Fibroblast of villous mesenchyme (primary cell): ENCODE results near the gene COPS3. TPM values are rescaled to one million over a fixed set of nuclear protein-coding genes. Genes with fewer than 3 reads are reported as not detected.

Source experiments
- DNase-seq: peaks from one replicate; pipeline ENCODE4 v3.0.0-alpha.2; 2010; ENCODE audit warnings: low read depth
- H3K4me3 ChIP-seq: 2 replicates; pipeline ENCODE4 v1.5.1; 2011; ENCODE audit warnings: low read depth, mild to moderate bottlenecking, low read length
- total RNA-seq: library from RNA; depleted of rRNA; stranded (reverse); fragments of >200 nt; gene quantifications from 2 replicates; pipeline ENCODE4 v1.2.3, GENCODE V29; 2012
- TF ChIP-seq, protein P1 (sequence below): IDR thresholded peaks from 2 replicates; pipeline ENCODE4 v1.5.1; 2012; ENCODE audit warnings: low read depth, mild to moderate bottlenecking, low read length; ENCODE audit not compliant: insufficient read depth

The COPS3 gene
- total RNA-seq, 1 donor: 93.7 TPM

DNA sequence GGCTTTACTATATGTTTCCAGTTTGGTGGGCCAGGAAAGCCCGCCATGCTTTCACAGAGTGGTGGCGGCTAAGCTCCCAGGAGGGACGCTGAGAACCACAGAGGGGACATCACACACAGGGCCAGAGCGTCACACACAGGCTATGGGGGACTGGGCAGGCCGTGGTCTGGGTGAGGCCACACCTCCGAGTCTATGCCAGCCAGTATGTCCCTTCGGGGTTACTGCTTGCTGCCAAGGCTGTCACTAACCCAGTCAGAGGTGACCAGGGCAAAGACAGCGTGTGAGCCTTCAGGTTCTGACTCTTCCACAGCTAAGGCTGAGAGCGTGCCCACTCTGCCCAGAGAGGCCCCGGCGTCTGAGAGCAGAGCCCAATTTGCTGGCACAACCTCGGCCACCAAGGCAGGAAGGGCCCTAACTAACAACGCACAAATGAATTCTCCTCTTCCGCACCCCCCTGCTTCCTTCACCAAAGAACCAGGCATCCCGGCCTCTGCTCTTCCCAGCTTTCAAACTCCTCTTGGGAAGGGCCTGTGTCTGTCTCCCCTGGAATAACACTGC lies 77.8 kb downstream of the COPS3 start:
- no peak overlapping the region for H3K4me3 ChIP-seq
- DNase-seq: no peak
- TF ChIP-seq, protein P1, sequence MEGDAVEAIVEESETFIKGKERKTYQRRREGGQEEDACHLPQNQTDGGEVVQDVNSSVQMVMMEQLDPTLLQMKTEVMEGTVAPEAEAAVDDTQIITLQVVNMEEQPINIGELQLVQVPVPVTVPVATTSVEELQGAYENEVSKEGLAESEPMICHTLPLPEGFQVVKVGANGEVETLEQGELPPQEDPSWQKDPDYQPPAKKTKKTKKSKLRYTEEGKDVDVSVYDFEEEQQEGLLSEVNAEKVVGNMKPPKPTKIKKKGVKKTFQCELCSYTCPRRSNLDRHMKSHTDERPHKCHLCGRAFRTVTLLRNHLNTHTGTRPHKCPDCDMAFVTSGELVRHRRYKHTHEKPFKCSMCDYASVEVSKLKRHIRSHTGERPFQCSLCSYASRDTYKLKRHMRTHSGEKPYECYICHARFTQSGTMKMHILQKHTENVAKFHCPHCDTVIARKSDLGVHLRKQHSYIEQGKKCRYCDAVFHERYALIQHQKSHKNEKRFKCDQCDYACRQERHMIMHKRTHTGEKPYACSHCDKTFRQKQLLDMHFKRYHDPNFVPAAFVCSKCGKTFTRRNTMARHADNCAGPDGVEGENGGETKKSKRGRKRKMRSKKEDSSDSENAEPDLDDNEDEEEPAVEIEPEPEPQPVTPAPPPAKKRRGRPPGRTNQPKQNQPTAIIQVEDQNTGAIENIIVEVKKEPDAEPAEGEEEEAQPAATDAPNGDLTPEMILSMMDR: no peak

DNA sequence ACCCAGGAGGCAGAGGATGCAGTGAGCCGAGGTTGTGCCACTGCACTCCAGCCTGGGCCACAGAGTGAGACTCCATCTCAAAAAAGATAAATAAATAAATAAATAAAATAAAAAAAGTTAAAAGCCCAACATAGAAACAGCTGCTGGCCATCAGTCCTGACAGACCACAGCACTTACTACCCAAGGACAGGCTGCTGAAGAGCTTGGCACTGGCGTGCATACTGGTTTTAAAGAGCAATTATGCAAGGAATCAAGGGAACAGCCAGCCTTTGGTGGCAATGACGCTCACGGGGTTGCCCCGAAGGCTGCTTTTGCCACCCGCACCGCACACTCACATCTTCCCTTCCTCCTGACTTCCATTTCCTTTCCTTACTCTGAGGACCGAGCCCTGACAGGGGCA lies 79.1 kb downstream of the COPS3 start:
- DNase-seq: no peak

GRCh38 chr17:17201271-17201670 lies 79.8 kb downstream of the COPS3 start:
- no peak for DNase-seq
- no peak overlapping the region for H3K4me3 ChIP-seq
- TF ChIP-seq, protein P1: no peak

More for the DNA sequence above, 79.1 kb downstream of the COPS3 start:
- TF ChIP-seq, protein P1: no peak
- no peak overlapping the region for H3K4me3 ChIP-seq

DNA sequence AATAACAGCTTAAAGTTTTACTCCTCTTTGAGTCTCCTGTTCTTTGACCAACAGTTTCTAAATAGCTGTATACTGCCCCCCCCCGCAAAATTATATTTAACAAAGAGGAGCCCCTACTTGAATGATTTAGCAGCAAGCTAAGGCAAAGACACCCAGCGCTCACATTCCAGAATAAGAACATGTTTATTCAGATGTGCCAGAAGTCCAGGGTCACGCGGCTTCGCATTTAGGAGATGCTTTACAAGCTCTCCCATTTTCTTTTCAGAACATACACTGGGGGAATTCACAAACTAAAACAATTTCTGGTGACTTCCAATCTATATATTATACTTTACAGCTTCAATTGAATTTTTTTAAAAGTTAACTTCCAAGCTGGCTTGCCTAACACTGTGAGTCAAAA lies 80.2 kb downstream of the COPS3 start:
- H3K4me3 ChIP-seq: no peak overlapping the region
- peak; percentile 74 for DNase-seq
- TF ChIP-seq, protein P1: no peak

DNA sequence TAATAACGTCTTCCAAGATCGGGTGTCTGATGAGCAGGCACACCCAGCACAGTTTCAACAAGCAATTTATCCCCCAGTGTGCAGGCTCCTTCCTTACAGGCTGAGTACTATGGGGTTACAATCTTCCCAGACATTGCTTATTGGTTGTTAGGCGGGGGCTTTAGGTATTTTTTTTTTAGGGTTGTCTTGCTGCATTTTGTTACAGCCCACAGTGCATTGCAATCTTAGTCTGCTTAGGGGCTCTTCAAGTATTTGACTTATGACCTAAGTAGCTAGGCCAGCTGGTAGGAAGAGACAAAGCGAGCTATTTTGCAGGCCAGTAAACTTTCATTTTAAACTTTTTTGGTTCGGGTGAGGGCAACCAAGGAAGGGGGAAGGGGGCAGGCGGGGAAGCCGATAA lies 80.7 kb downstream of the COPS3 start:
- H3K4me3 ChIP-seq: no peak overlapping the region
- peak; percentile 61 for DNase-seq
- TF ChIP-seq, protein P1: no peak

DNA sequence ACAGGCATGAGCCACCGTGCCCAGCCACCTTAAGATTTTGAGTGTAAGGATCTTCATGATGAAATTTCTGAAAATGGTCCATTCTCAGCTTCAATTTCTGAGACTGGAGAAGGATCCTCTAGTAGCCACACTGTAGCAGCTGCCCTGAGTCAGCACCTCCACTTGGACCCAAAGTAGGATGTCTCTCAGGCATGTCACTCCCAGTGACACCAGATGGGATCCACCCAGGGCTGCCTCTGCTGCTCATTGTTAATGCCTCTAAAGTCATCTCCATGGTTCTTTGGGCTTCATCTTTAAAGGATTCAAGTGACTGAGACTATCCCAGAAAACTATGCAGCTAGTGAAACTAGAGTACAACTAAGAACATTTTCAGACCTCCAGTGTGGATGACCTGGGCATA lies 82.8 kb downstream of the COPS3 start:
- TF ChIP-seq, protein P1: no peak
- H3K4me3 ChIP-seq: no peak overlapping the region
- DNase-seq: no peak

DNA sequence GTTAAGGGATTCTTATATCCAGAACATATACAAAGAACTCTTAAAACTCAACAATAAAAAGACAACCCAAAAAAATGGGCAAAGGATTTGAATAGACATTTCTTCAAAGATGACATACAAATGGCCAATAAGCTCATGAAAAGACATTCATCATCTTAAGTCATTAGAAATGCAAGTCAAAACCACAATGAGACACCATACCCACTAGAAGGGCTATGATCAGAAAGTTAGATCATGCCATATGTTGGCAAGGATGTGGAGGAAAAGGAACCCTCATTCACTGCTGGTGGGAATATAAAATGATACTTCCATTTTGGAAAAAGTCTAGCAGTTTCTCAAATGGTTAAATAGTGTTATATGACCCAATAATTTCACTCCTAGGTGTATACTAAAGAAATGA lies 84.3 kb downstream of the COPS3 start:
- no peak overlapping the region for H3K4me3 ChIP-seq
- TF ChIP-seq, protein P1: no peak
- no peak for DNase-seq

Other genes starting within 250 kb of the COPS3 start
- 157 and 178 TPM in 2 replicates for gene MPRIP, start 238.8 kb downstream of the COPS3 start, total RNA-seq
- gene PLD6, start 74.9 kb downstream of the COPS3 start, total RNA-seq: 4.8 and 5.6 TPM in 2 replicates
- 64.3 and 74.1 TPM in 2 replicates for gene FLCN, start 44.1 kb downstream of the COPS3 start, total RNA-seq
- gene NT5M, start 22.1 kb upstream of the COPS3 start, total RNA-seq: 1.3 TPM in 2 replicates
- 11.2 and 12.2 TPM in 2 replicates for gene MED9, start 195.8 kb upstream of the COPS3 start, total RNA-seq
- 0.64 and 0.86 TPM in 2 replicates for gene RASD1, start 215.1 kb upstream of the COPS3 start, total RNA-seq